ENCODE data around the gene GKN1. TPM values are rescaled to one million over a fixed set of nuclear protein-coding genes. Genes with fewer than 3 reads are reported as not detected.

GKN1 gene
- total and polyA plus RNA-seq, 2 donors (not counting 1 experiment from before 2014, with no cell fraction given): not detected

DNA sequence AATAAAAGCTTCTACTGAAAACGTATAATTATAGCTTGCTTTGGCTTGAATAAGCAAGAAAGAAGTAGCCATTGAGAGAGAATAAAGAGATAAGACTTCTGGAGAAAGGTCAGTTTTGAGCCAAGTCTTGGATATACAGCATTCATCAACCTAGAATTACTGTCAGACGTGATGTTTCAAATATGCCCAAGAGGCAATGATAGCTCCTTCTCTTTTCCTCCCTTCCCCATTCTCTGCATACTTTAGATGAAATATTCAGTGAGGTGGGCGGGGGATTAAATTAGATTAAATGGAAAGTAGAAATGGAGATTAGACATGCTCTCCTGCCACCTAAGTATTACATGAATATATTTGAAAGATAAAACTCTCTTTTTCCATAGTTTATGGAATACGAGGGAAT is 47.3 kb downstream of the GKN1 start:
- H3K9ac ChIP-seq (ENCODE audit: insufficient read depth, low read length): no peak overlapping the region
- no peak overlapping the region for H3K27ac ChIP-seq (ENCODE audit: insufficient read depth, low read length)
- TF ChIP-seq, protein P1, sequence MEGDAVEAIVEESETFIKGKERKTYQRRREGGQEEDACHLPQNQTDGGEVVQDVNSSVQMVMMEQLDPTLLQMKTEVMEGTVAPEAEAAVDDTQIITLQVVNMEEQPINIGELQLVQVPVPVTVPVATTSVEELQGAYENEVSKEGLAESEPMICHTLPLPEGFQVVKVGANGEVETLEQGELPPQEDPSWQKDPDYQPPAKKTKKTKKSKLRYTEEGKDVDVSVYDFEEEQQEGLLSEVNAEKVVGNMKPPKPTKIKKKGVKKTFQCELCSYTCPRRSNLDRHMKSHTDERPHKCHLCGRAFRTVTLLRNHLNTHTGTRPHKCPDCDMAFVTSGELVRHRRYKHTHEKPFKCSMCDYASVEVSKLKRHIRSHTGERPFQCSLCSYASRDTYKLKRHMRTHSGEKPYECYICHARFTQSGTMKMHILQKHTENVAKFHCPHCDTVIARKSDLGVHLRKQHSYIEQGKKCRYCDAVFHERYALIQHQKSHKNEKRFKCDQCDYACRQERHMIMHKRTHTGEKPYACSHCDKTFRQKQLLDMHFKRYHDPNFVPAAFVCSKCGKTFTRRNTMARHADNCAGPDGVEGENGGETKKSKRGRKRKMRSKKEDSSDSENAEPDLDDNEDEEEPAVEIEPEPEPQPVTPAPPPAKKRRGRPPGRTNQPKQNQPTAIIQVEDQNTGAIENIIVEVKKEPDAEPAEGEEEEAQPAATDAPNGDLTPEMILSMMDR (conservative IDR thresholded peaks at IDR 0.05 in 1 of 2, IDR thresholded peaks at IDR 0.05 in 1 of 2; ENCODE audit: low read depth in 1 of 2, low read length in 2 of 2): no peak
- H3K9me3 ChIP-seq (ENCODE audit: control insufficient read depth, insufficient read depth, low read depth, low read length): no peaks in the 10 kb centered on the region
- no peak overlapping the region for H3K4me2 ChIP-seq (ENCODE audit: extremely low read depth, insufficient read depth, low read length)
- H3K4me1 ChIP-seq (ENCODE audit: control insufficient read depth, extremely low read depth, insufficient read depth, low read length): peaks cover 9% of the 10 kb centered on the region
- H3K36me3 ChIP-seq (ENCODE audit: control insufficient read depth, insufficient read depth, low read length): no peaks in the 10 kb centered on the region
- H3K79me2 ChIP-seq (ENCODE audit: control insufficient read depth, insufficient read depth, low read length): peaks cover 43% of the 10 kb centered on the region
- H2AFZ ChIP-seq (ENCODE audit: low read length): no peak overlapping the region
- DNase-seq (ENCODE audit: low read depth in 2 of 2): peak in 1 of 2 donors; percentile 59
- no peaks in the 10 kb centered on the region for H4K20me1 ChIP-seq (ENCODE audit: control insufficient read depth, extremely low read depth, insufficient read depth, low read length)
- H3K4me3 ChIP-seq (replicated peaks in 1 of 4; ENCODE audit: control extremely low read depth in 1 of 4, insufficient read depth in 1 of 4, low read depth in 3 of 4, low read length in 4 of 4): no peak overlapping the region
- no peaks in the 10 kb centered on the region for H3K27me3 ChIP-seq (ENCODE audit: control insufficient read depth, insufficient read depth, low read length)

DNA sequence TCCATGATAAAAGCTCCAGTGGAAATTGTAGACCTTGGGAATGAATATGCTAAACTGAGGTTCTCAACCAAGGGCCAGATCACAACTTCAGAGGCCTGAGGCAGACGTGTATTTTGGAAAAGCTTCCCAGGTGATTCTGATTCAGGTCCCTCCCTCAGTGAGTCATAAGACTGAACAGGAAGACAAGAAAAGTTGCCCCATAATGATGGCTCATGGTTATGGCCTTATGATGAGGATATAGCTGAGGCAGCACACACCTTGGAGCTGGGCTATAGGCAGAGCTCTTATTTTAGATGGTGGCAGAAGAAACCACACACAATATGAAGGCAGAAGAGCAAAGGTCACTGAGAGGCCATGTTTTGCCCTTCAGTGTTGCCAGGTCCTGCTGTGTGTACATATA is 48.1 kb downstream of the GKN1 start:
- Histone ChIP-seq H2AFZ (ENCODE audit: low read length) (no peak overlapping the region), H3K27ac (ENCODE audit: insufficient read depth, low read length) (no peak overlapping the region), H3K9me3 (ENCODE audit: control insufficient read depth, insufficient read depth, low read depth, low read length) (no peaks in the 10 kb centered on the region), H3K4me1 (ENCODE audit: control insufficient read depth, extremely low read depth, insufficient read depth, low read length) (peaks cover 6% of the 10 kb centered on the region), H3K36me3 (ENCODE audit: control insufficient read depth, insufficient read depth, low read length) (no peaks in the 10 kb centered on the region), H4K20me1 (ENCODE audit: control insufficient read depth, extremely low read depth, insufficient read depth, low read length) (no peaks in the 10 kb centered on the region), H3K4me3 (replicated peaks in 1 of 4; ENCODE audit: control extremely low read depth in 1 of 4, insufficient read depth in 1 of 4, low read depth in 3 of 4, low read length in 4 of 4) (no peak overlapping the region), H3K9ac (ENCODE audit: insufficient read depth, low read length) (no peak overlapping the region), H3K27me3 (ENCODE audit: control insufficient read depth, insufficient read depth, low read length) (no peaks in the 10 kb centered on the region), H3K79me2 (ENCODE audit: control insufficient read depth, insufficient read depth, low read length) (peaks cover 41% of the 10 kb centered on the region), H3K4me2 (ENCODE audit: extremely low read depth, insufficient read depth, low read length) (no peak overlapping the region)
- DNase-seq (ENCODE audit: low read depth in 2 of 2): no peak
- no peak for TF ChIP-seq EZH2 (IDR thresholded peaks at IDR 0.05; ENCODE audit: low read length, missing control alignments)
- TF ChIP-seq, protein P1 (conservative IDR thresholded peaks at IDR 0.05 in 1 of 2, IDR thresholded peaks at IDR 0.05 in 1 of 2; ENCODE audit: low read depth in 1 of 2, low read length in 2 of 2): no peak

DNA sequence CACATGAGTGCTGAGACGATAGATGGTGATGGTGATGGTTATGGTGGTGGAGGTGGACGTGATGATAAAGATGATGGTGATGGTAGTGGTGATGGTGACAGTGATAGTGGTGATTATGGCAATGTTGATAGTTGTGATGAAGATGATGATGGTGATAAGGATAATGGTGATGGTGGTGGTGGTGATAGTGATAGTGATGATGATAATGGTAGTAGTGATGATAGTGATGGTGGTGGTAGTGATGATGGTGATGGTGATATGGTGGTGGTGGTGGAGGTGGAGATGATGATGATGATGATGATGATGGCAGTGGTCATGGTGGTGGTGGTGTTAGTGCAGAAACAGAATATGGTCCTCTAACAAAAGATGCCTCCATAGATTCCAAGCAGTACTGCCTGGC is 48.8 kb downstream of the GKN1 start:
- H3K79me2 ChIP-seq (ENCODE audit: control insufficient read depth, insufficient read depth, low read length): peaks cover 35% of the 10 kb centered on the region
- H3K27me3 ChIP-seq (ENCODE audit: control insufficient read depth, insufficient read depth, low read length): no peaks in the 10 kb centered on the region
- no peak overlapping the region for H2AFZ ChIP-seq (ENCODE audit: low read length)
- H3K36me3 ChIP-seq (ENCODE audit: control insufficient read depth, insufficient read depth, low read length): no peaks in the 10 kb centered on the region
- H3K27ac ChIP-seq (ENCODE audit: insufficient read depth, low read length): no peak overlapping the region
- TF ChIP-seq, protein P1 (conservative IDR thresholded peaks at IDR 0.05 in 1 of 2, IDR thresholded peaks at IDR 0.05 in 1 of 2; ENCODE audit: low read depth in 1 of 2, low read length in 2 of 2): no peak
- TF ChIP-seq EZH2 (IDR thresholded peaks at IDR 0.05; ENCODE audit: low read length, missing control alignments): no peak
- no peaks in the 10 kb centered on the region for H4K20me1 ChIP-seq (ENCODE audit: control insufficient read depth, extremely low read depth, insufficient read depth, low read length)
- H3K4me2 ChIP-seq (ENCODE audit: extremely low read depth, insufficient read depth, low read length): no peak overlapping the region
- H3K4me3 ChIP-seq (replicated peaks in 1 of 4; ENCODE audit: control extremely low read depth in 1 of 4, insufficient read depth in 1 of 4, low read depth in 3 of 4, low read length in 4 of 4): no peak overlapping the region
- H3K9me3 ChIP-seq (ENCODE audit: control insufficient read depth, insufficient read depth, low read depth, low read length): no peaks in the 10 kb centered on the region
- no peak overlapping the region for H3K9ac ChIP-seq (ENCODE audit: insufficient read depth, low read length)
- H3K4me1 ChIP-seq (ENCODE audit: control insufficient read depth, extremely low read depth, insufficient read depth, low read length): peaks cover 2% of the 10 kb centered on the region
- no peak for DNase-seq (ENCODE audit: low read depth in 2 of 2)

Data from fibroblast of lung (primary cell).